NK-92 (cell line): Measurements from ENCODE around the gene UCP3.

Source experiments
- DNase-seq: peaks from one replicate; lab custom pipeline; 2025; ENCODE audit not compliant: unreplicated experiment; lab: John Stamatoyannopoulos, UW

The UCP3 gene

DNA sequence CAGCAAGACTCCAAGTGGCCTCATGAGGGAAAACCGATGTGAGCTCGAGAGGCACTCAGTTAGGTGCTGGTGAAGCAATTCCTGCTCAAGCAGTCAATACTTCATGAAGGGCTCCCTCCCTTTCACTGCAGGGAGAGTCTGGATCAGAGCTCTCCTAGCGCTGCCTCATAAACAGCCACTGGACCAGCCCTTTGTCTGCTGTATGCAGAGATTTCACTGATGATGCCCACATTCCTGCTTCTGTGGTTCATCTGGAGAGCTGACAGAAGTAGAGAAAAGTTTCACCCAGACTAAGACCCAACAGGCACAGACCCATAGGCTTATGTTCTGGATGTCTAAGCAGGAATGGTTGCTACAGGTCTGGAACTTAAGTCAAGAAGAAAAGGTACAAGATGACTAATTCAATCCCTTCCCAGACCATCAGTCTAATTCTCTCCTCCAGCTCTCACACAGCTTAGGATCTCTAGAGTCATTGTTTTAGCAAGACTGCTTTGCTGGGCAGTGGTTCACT, 30.3 kb downstream of the UCP3 start:
- DNase-seq: no peak

DNA sequence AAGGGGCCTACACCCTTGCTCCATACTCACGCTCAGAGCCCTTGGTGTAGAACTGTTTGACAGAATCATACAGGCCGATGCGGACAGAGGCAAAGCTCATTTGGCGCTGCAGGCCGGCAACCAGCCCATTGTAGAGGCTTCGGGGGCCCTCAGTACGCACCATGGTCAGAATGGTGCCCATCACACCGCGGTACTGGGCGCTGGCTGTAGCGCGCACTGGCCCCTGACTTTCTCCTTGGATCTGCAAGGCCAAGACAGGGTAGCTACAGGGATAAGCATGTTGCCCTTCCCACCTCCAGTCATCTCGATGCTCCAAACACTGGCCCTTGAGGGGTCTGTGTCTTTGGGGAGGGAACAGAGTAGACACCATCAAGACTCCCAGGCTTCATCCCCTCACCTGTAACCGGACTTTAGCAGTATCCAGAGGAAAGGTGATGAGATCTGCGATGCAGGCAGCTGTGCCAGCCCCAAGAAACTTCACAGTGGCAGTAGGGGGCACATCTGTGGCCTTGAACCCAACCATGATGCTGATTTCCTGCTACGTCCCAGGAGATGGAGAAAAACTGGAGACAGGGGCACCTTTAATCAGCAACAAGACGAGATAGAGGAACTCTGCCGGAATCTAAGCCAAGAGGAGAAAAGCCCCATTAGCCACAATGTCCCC, 30.9 kb downstream of the UCP3 start:
- DNase-seq: no peak

DNA sequence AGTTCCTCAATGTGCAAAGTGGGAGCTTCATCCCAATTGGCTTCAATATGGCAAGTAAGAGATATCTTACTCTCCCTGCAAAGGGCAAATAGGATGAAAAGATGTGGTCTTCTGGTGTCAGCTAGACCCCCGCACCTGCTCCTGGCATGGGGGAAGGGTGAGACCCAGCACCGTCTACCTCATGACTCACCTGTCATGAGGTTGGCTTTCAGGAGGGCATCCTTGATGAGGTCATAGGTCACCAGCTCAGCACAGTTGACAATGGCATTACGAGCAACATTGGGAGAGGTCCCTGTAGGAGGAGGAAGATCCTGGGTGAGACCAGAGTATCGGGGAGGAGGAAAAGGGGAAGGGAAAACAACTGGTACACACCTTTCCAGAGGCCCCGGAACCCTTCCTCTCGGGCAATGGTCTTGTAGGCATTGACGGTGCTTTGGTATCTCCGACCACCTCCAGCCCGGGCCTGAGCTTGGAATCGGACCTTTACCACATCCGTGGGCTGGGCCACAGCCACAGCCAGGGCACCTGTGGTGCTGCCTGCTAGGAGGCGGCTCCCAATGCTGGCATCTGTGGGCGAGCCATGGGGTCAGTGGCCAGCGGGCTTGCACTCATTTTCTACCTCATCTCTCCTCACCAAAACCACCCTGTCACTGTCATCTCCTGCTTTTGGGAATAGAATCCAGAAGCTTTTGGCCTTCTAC, 32.3 kb downstream of the UCP3 start:
- DNase-seq: no peak

DNA sequence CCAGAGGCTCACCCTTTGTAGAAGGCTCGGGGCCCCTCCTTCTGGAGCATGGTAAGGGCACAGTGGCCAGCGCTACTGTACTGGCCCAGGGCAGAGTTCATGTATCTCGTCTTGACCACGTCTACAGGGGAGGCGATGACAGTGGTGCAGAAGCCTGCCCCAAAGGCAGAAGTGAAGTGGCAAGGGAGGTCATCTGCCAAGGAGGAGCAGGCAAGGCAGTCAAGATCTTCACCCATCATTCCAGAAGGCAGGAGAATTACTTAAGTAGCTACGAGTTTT, 33.5 kb downstream of the UCP3 start:
- no peak for DNase-seq

DNA sequence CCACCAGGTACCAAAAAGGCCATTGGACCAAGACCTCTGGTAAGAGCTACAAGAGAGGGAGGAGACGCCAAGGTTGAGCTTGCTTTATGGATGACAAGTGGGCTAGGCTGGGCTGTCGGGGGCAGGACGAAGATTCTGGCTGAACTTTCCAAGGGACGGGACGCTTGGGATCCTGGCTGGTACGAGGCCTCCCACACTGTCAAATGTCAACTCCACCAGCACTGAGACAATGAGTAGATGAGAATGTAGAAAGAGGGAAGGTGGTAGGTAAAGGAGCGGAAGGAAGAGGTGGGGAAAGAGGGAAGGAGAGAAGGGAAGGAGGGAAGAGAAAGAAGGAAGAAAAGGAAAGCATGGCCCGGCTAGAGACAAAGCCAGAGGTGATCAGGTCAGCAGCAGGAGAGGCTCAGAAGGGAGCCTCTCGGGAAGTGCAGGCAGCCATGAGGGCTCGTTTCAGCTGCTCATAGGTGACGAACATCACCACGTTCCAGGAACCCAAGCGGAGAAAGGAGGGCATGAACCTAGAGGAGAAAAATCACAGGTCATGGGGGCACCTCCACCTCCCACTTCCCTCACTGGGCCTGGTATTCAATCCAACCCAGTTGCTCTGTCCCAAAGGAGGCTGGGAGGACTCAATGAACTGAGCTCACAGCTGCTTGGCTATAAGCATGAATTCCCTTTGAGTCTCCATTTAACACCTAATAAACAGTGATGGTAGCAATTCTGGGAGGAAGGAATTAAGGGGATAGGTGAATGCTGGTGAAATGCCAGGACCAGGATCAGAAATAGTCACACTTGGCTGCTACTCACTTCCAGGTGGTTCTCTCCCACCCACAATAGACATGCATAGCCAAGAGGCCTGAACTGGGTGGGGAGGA, 34.0 kb downstream of the UCP3 start:
- no peak for DNase-seq

DNA sequence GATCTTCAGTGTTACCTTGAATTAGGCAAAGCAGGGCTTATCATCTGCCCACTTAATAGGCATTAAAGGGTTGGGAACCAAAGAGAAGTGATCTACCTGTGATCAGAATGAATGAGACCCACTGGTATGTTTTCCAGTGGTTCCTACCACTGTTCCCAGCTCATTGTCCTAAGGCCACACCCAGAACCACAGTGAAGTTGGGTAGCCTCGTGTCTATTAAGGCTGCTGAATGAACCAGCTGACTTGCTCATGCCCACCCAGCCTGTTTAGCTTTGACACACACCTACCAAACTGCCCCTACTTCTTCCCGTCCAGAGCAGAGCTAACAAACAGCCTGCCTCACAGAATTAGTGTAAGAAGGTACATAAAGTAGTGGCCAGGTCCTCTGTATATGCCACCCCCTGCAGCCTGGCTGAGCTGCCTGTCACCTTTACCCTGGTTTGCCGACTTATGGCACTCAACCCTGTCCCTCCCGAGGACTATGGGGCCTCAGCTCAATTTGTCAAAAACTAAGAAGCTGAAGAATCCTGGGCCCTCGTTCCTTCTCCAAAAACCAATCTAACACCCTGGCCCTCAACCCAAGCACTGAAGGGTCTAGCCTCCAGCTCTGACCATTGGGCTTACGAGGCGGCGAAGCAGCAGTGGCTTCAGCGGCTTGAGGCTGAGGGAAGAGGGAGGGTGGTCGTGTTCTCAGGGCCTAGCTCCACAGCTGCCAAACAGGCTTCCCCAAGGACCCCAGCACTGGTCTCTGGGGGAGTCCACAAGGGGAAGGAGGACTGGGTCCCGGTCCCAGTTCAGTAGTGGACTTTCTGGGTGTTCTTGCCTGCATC, 36.0 kb downstream of the UCP3 start:
- no peak for DNase-seq

DNA sequence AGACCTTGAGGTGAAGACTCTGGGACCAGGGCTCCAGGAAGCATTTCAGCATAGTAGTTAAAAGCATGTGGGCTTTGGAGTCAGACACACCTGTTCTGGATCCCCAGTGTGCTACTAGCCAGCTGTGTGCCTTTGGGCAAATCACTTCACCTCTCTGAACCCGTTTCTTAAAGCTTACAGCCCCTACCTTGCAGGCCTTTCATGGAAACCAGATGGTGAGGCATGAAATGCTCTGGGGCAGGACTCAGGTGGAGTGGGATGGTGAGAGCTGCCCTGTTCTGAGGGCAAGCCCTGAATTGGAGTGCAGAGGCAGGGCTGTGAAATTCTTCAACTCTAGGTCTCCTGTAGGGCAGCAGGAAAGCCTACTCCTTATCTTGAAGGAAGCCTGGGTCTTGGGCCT, 36.7 kb downstream of the UCP3 start:
- no peak for DNase-seq

DNA sequence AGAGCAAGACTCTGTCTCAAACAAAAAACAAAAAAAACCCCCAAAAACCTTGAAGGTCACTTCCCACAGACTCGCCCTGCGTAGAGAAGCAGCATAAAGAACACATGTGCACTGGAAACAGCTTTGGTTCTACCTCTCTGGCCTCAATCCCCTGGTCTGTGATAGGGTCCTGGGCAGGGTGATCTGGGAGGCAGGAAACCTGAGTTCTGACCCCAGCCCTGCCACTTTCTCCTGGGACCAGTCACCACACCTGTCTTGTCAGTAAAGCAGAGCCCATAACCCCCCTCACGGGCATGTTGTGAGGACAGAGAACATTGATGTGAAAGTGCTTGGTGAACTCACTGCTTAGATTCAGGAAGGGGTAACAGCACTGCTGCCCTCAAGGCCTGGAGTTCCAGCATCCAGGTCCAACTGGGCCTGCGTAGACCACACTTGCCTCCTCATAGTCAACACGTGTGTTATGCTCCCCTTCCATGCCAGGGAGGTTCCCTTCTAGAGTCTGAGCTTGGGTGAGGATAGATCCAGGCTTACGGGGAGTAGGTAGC, 37.6 kb downstream of the UCP3 start:
- DNase-seq: no peak

DNA sequence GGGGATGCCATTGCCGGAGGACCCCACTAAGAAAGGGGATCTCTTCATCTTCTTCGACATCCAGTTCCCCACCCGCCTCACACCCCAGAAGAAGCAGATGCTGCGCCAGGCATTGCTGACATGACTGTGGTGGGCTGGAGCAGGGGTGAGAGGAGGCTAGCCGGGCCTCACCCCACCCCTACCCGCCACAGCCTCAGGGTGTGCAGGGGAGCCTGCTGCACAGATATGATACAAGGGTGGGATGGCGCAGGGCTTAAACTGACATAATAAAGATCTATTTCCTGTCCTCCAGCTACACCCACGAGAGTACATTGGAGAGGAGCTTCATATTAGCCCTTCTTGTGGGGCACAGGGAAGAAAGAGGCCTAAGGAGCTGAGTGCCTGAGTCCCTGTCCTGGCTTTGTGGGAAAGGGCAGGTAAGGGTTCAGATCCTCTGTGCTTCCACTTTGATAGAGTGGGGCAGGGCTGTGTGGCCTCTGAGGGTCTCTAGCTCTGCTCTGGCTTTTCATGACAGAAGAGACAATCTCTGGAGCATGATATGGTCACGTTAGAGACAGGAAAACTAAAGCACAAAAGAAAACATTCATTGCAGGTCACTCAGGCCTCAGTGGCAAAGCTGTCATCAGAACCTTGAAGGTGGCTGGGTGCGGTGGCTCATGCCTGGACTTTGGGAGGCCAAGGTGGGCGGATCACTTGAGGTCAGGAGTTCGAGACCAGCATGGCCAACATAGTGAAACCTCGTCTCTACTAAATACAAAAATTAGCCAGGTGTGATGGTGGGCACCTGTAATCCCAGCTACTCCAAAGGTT, 38.7 kb downstream of the UCP3 start:
- no peak for DNase-seq

DNA sequence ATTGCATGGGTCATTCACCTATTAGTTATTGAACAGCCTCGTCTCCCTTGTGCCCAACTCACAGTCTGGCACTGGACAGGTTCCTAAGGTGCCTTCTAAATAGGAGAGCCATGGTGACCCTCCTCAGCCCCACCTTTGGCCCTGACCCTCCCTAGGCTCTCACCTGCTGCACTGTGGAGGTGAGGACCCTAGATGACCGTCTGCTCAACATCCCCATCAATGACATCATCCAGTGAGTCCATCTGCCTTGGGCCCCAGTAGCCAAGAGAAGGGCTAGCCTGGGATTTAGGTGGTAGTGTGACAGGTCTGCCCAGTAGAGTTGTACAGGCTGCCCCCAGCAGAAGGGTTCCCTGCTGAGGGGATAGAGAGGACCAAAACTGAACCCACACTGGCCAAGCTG, 39.8 kb downstream of the UCP3 start:
- no peak for DNase-seq

DNA sequence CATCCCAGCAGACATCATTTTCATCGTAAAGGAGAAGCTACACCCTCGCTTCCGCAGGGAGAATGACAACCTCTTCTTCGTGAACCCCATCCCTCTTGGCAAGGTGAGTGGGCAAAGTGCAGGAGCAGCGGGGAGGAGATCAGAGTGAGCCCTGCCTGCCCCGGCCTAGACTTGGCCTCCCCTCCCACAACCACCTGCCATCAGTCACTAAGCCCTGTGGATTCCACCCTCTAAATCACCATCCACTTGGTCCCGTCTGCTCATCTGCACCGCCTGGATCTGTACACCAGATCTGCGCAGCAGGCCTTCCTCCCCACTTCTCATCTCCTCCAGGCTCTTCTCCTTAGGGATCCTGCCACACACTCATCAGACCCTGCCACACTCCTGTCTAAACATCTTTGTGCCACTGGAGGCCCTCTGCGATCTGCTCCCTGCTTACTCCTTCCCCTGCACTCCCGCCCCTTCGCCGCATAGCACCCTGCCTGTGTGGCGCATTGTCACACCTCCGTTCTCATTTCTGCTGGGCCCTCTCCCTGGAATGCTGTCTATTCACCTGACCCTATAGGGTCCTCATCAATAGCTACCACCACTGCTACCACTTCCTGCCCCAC, 40.4 kb downstream of the UCP3 start:
- no peak for DNase-seq

DNA sequence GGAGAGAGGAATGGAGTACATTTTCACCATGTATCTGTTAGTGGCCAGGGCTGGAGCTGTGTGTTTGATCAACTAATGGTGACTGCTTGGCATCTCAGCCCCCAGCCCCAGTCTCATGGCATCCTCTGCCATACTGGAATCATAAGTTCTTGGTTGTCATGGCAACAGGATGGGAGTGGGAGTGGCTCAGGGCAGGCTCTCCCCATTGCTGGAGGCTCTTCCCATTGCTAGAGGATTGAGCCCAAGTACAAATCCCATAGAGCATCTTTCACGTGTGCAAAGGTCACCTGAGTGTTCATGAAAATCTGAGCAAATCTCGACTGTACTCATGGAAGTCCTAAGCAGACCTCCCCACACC, 43.1 kb downstream of the UCP3 start:
- no peak for DNase-seq

DNA sequence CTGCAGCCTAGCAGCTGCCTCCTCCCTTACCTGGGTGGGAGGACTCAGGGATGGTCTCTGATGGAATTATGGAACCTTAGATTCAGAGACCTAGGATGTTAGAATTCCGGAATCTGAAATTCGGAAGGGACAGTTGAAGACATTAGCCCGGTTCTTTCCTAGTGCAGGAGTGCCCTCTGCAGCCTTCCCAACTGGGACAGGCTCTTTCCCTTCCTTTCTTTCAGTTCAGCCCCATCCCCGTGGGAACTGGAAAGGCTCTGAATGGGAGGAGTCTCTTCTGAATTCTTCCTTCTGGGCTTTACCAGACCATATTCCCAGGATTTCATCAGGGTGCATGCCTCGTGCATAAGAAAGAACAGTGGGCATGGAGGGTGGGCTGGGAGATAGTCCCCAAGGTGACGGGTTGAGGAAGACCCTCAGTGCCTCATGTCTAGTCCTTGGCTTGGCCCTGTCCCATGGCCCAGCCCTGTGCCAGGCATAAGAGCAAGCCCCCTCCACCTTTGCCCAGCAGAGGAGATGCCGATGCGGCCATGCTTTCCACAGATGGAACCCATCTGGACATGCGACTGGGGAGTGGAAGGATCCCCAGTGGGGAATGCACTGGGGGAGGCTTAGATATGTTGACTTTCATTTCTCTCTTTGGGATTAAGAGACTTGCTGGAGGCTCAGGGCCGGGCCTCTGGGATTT, 43.7 kb downstream of the UCP3 start:
- no peak for DNase-seq

DNA sequence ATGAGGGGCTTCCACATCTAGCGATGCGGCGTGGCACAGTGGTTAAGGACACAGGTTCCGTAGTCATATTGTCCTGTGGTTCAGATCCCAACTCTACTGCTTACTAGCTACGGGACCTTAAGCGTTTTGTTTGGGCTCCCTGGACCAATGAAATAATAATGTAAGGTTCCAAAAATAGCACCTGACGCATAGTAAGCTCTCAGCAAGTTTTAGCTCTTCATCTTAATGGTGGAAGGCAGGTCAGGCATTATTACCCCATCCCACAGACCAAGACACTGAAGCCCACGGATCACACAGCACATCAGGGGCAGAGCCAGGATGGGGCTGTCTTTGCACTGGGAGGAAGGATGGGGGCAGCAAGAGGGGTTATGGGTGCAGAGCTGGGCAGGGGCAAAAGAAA, 45.0 kb downstream of the UCP3 start:
- no peak for DNase-seq

DNA sequence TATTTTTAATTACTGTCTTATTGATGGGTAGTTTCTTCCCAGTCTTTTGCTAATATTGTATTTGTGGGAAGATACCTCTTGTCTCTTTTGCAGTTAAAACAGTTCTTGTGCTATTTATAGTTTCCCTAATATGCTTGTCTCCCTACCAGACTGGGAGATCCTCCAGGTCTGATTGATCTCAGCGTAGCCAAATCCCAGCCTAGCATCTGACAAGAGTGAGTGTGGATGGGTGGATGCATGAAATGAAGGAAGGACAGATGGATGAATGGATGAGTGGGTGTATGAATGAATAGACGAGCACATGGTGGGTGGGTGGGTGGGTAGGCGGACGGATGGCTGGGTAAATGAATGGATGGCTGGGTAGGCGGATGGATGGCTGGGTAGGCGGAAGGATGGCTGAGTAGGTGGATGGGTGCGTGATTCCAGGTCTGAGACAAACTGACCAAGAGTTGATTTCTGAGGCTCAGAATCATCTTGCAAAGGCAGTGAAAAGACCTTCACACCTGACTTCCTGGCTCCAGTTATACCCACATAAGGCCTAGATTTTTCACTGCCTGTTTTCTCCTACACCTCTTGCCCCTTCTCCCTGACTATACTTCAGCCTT, 46.7 kb downstream of the UCP3 start:
- no peak for DNase-seq

DNA sequence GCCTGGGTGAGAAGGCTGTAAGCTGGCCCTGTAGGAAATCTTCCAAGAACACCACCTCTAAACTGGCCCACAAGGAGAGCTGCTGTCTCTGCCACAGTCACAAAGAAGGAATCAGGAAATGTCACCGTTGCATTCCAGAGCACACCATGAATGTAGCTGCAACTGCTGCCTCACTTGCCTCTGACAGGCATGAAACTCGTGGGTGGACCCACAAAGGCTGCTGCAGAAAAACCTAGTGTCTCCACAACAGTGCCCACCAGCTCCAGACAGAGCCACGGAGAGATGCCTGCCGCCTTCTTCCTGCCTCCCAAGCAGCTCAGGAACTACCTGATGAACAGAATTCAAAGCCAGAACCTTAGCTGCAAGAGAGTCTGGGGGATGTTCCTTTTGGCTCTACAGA, 47.6 kb downstream of the UCP3 start:
- DNase-seq: no peak

DNA sequence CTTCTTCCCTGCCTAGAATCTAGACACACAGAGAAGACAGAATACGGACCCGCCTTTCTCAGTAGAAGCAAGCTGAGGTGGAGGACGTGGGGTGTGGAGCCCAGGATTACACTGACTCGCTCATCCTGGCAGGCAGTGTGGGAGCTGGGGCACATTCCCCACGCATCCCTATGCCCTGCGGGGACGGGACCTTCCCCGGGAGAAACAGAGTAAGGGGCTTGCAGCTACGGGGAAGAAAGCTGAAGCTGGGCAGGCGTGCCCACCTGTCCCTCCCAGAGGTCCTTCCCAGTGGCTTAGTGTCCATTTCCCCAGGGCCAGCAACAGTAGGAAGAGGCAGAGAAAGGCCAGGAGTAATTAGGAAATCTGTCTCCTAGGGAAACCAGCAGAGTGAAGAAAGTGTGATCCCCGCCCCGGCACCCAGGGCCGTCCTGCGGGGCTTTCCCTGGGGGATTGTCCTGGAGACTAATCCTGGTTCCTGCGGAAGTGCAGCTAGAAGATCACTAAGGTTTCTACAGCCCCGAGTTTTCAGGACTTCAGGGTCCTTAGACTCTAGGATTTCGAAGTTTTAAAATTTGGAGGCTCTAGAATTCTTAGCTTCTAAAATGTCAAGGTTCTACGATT, 50.3 kb downstream of the UCP3 start:
- DNase-seq: no peak

DNA sequence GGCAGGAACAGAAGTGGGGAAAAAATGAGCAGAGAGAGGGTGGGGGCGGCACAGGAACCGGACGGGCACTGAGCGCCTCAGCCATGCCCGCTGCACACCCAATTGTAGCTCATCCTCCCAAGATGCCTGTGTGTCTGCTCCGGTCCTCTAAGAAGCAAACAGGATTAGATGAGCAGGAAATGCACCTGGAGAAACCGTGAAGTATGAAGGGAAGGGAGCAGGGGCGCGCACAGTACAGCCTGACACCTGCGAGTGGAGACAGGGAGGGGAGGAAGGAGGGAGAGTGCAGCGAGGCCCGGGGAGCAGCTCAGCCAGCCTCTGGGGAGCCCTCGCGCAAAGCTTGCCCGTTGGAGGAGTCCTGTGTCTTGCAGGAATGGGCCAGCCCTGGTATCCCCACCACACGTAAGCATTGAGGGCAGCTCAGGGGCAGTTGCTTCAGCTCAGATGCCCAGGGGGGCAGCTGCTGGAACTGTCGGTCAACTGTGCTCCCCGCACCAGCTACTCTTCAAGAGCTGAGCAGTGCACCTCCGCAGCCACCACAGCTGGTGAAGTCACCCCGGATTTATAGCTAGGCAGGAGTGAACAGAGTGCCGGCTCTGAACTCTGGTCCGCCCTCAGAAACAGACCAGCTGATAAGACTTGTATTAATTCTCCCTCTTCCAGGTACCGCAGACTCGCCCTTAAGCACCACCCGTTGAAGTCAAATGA, 51.1 kb downstream of the UCP3 start:
- DNase-seq: no peak
